ENCODE results near the gene VAV2. TPM values are rescaled to one million over a fixed set of nuclear protein-coding genes. Genes with fewer than 3 reads are reported as not detected.
A peak's percentile ranks its signal among the peaks of the same experiment; 100 is the strongest.

The VAV2 gene
- polyA plus RNA-seq, 1 of the 3 experiments (the other 2 are of a cell fraction): 14.9 TPM

DNA sequence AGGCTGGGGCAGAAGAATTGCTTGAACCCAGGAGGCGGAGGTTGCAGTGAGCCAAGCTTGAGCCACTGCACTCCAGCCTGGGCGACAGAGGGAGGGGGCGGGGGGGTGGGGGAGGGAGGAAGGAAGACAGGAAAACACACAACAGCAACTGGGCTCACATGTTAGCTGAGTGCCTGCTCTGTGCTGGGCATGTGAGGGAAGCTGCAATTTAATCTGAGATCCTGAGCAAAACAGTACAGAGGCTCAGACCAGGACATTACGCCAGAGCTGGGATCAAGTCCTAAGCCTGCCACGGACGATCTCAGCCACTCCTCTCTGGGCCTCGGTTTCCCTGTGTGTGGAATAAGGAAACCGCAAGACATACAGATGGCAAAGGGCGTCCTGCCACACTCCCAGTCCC, 119.1 kb downstream of the VAV2 start:
- no peaks in the 10 kb centered on the region for H3K27me3 ChIP-seq (ENCODE audit: insufficient read depth)
- H3K36me3 ChIP-seq (replicated peaks in 1 of 2; ENCODE audit: control insufficient read depth in 1 of 2, insufficient read depth in 2 of 2, low read length in 1 of 2): no peaks in the 10 kb centered on the region
- peaks cover 26 to 94% of the 10 kb centered on the region in 2 experiments for H3K4me1 ChIP-seq (ENCODE audit: control insufficient read depth in 1 of 2, insufficient read depth in 2 of 2, low read depth in 1 of 2, low read length in 1 of 2)
- H3K9ac ChIP-seq: peak overlapping the region; percentile 77
- peaks cover 12% of the 10 kb centered on the region; the same call in 1 of the 2 replicates for H4K20me1 ChIP-seq (ENCODE audit: insufficient read depth)
- DNase-seq: no peak
- H3K79me2 ChIP-seq (ENCODE audit: insufficient read depth): peaks cover 87% of the 10 kb centered on the region
- CTCF ChIA-PET: interaction anchor here (1.0 to 4.8 kb wide), 6 partner anchors 13 to 130 kb away, joined by 3 to 42 read pairs (median 10); partner anchors contain the start of gene VAV2
- H3F3A ChIP-seq (replicated peaks; ENCODE audit: insufficient read depth): peaks cover 30% of the 10 kb centered on the region
- H3K9me3 ChIP-seq: no peaks in the 10 kb centered on the region
- peak overlapping the region; percentile 96 to 99 for H3K27ac ChIP-seq (ENCODE audit: low read depth in 2 of 2, low read length in 1 of 2)
- 61% methylated on average over 9 of the region's 9 CpGs for WGBS (ENCODE audit: low lambda C conversion rate)
- peak overlapping the region; percentile 69 for H3K4me2 ChIP-seq
- POLR2A ChIA-PET: interaction anchor here (0.6 to 1.4 kb wide), 2 partner anchors 9 to 17 kb away, joined by 3 to 4 read pairs; no protein-coding TSS in a partner anchor
- H2AFZ ChIP-seq (ENCODE audit: low read depth): no peak overlapping the region
- H3K9me2 ChIP-seq: no peaks in the 10 kb centered on the region
- no peak overlapping the region for H3K4me3 ChIP-seq (ENCODE audit: low read depth in 2 of 2, low read length in 1 of 2)
- TF ChIP-seq, protein P1, sequence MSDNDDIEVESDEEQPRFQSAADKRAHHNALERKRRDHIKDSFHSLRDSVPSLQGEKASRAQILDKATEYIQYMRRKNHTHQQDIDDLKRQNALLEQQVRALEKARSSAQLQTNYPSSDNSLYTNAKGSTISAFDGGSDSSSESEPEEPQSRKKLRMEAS (IDR thresholded peaks at IDR 0.05; ENCODE audit: low read depth): no peak
- TF ChIP-seq, protein P2, sequence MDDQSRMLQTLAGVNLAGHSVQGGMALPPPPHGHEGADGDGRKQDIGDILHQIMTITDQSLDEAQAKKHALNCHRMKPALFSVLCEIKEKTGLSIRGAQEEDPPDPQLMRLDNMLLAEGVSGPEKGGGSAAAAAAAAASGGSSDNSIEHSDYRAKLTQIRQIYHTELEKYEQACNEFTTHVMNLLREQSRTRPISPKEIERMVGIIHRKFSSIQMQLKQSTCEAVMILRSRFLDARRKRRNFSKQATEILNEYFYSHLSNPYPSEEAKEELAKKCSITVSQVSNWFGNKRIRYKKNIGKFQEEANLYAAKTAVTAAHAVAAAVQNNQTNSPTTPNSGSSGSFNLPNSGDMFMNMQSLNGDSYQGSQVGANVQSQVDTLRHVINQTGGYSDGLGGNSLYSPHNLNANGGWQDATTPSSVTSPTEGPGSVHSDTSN (IDR thresholded peaks at IDR 0.05): no peak
- TF ChIP-seq NFIC (IDR thresholded peaks at IDR 0.05; ENCODE audit: borderline replicate concordance) (no peak), TAF1 (IDR thresholded peaks at IDR 0.05; ENCODE audit: borderline replicate concordance, low read depth, low read length) (no peak), GABPA (IDR thresholded peaks at IDR 0.05; ENCODE audit: low read depth) (no peak), SIN3A (IDR thresholded peaks at IDR 0.05; ENCODE audit: borderline replicate concordance, low read depth, low read length) (no peak), MEF2A (IDR thresholded peaks at IDR 0.05; ENCODE audit: borderline replicate concordance, low read depth) (no peak), RXRA (IDR thresholded peaks at IDR 0.05; ENCODE audit: borderline replicate concordance, low read depth) (no peak), NRF1 (IDR thresholded peaks at IDR 0.05; ENCODE audit: low read depth, low read length) (no peak), YY1 (IDR thresholded peaks at IDR 0.05; ENCODE audit: low read depth) (no peak)
- TF ChIP-seq, protein P3, sequence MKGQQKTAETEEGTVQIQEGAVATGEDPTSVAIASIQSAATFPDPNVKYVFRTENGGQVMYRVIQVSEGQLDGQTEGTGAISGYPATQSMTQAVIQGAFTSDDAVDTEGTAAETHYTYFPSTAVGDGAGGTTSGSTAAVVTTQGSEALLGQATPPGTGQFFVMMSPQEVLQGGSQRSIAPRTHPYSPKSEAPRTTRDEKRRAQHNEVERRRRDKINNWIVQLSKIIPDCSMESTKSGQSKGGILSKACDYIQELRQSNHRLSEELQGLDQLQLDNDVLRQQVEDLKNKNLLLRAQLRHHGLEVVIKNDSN (IDR thresholded peaks at IDR 0.05; ENCODE audit: borderline replicate concordance, low read depth): no peak
- TF ChIP-seq, protein P4, sequence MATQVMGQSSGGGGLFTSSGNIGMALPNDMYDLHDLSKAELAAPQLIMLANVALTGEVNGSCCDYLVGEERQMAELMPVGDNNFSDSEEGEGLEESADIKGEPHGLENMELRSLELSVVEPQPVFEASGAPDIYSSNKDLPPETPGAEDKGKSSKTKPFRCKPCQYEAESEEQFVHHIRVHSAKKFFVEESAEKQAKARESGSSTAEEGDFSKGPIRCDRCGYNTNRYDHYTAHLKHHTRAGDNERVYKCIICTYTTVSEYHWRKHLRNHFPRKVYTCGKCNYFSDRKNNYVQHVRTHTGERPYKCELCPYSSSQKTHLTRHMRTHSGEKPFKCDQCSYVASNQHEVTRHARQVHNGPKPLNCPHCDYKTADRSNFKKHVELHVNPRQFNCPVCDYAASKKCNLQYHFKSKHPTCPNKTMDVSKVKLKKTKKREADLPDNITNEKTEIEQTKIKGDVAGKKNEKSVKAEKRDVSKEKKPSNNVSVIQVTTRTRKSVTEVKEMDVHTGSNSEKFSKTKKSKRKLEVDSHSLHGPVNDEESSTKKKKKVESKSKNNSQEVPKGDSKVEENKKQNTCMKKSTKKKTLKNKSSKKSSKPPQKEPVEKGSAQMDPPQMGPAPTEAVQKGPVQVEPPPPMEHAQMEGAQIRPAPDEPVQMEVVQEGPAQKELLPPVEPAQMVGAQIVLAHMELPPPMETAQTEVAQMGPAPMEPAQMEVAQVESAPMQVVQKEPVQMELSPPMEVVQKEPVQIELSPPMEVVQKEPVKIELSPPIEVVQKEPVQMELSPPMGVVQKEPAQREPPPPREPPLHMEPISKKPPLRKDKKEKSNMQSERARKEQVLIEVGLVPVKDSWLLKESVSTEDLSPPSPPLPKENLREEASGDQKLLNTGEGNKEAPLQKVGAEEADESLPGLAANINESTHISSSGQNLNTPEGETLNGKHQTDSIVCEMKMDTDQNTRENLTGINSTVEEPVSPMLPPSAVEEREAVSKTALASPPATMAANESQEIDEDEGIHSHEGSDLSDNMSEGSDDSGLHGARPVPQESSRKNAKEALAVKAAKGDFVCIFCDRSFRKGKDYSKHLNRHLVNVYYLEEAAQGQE (IDR thresholded peaks at IDR 0.05; ENCODE audit: low read depth, low read length): no peak

All from SK-N-SH (cell line).